ENCODE measurements around the gene EIF2A. TPM values are rescaled to one million over a fixed set of nuclear protein-coding genes. Genes with fewer than 3 reads are reported as not detected.

The EIF2A gene
- total RNA-seq, 1 experiment from 2014 or later, result 74.1 TPM

DNA sequence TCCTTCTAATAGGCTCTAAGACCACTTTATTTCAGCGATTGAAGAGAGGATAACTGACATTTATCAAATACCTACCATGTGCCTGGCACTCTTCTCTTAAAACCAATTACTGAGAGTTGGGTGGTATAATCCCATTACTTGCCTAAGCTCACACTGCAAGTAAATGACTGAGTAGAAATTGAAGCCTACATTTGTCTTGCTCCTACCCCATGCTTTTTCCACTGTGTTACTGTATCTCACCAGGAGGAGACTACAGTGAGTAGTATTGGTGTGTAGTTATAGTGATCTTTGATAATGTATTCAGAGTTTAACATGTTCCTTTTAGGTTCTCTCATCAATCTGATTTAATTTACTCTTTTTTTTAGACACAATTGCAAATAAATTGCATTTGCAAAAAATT lies 20.7 kb downstream of the EIF2A start:
- no peak overlapping the region for H3K23ac ChIP-seq (ENCODE audit: insufficient read length, low read depth, low read length)
- H3K27ac Mint-ChIP-seq, result no peak overlapping the region
- no peak overlapping the region for H2BK15ac ChIP-seq (ENCODE audit: low read depth, low read length)
- no peak overlapping the region for H3K56ac ChIP-seq (ENCODE audit: insufficient read length, low read depth, low read length)
- no peak for DNase-seq
- H3K79me1 ChIP-seq (ENCODE audit: insufficient read depth, low read depth, low read length, poor library complexity, severe bottlenecking), result no peaks in the 10 kb centered on the region
- H3K27me3 ChIP-seq (ENCODE audit: insufficient read depth, low read length), result no peaks in the 10 kb centered on the region
- H3K18ac ChIP-seq (ENCODE audit: insufficient read length, low read depth, low read length), result no peak overlapping the region
- H3K9me3 ChIP-seq (ENCODE audit: control insufficient read depth, low read depth, low read length), result no peaks in the 10 kb centered on the region
- H2BK20ac ChIP-seq (ENCODE audit: low read depth, low read length, poor library complexity, severe bottlenecking), result no peak overlapping the region
- no peaks in the 10 kb centered on the region for H3K27me3 Mint-ChIP-seq (ENCODE audit: low read depth)
- H2AFZ ChIP-seq (ENCODE audit: low read length), result no peak overlapping the region
- no peak overlapping the region for H4K8ac ChIP-seq (replicated peaks; ENCODE audit: insufficient read length, low read depth, low read length)
- H3K4ac ChIP-seq (ENCODE audit: low read depth, low read length), result no peak overlapping the region
- H3K9ac ChIP-seq (ENCODE audit: extremely low read depth, insufficient read length, low read length), result no peak overlapping the region
- H2BK12ac ChIP-seq (ENCODE audit: insufficient read length, low read depth, low read length), result no peak overlapping the region
- H3K4me2 ChIP-seq (ENCODE audit: insufficient read depth, insufficient read length, low read length), result no peak overlapping the region
- H3K27ac ChIP-seq (ENCODE audit: insufficient read length, low read depth, low read length), result no peak overlapping the region
- H3K4me3 Mint-ChIP-seq, result no peak overlapping the region
- H3K4me1 Mint-ChIP-seq, result no peaks in the 10 kb centered on the region
- H3K4me1 ChIP-seq (ENCODE audit: insufficient read depth, low read length), result no peaks in the 10 kb centered on the region
- no peak overlapping the region for H4K91ac ChIP-seq (ENCODE audit: insufficient read length, low read depth, low read length)
- H3K9me3 Mint-ChIP-seq, result no peaks in the 10 kb centered on the region
- TF ChIP-seq, protein P1, sequence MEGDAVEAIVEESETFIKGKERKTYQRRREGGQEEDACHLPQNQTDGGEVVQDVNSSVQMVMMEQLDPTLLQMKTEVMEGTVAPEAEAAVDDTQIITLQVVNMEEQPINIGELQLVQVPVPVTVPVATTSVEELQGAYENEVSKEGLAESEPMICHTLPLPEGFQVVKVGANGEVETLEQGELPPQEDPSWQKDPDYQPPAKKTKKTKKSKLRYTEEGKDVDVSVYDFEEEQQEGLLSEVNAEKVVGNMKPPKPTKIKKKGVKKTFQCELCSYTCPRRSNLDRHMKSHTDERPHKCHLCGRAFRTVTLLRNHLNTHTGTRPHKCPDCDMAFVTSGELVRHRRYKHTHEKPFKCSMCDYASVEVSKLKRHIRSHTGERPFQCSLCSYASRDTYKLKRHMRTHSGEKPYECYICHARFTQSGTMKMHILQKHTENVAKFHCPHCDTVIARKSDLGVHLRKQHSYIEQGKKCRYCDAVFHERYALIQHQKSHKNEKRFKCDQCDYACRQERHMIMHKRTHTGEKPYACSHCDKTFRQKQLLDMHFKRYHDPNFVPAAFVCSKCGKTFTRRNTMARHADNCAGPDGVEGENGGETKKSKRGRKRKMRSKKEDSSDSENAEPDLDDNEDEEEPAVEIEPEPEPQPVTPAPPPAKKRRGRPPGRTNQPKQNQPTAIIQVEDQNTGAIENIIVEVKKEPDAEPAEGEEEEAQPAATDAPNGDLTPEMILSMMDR (conservative IDR thresholded peaks at IDR 0.05), result no peak; the same call in 2 of the 3 replicates
- H2AK5ac ChIP-seq (ENCODE audit: insufficient read length, low read length), result no peak overlapping the region
- H2BK120ac ChIP-seq (ENCODE audit: low read depth, low read length, poor library complexity, severe bottlenecking), result no peak overlapping the region
- peaks cover 15 to 62% (median 42%) of the 10 kb centered on the region in 3 experiments; a peak in 6 of 7 replicates for H3K36me3 Mint-ChIP-seq (ENCODE audit: insufficient read depth in 1 of 3, low read depth in 3 of 3)
- H3K14ac ChIP-seq (ENCODE audit: insufficient read depth, low read length), result no peak overlapping the region
- H4K20me1 ChIP-seq (ENCODE audit: control insufficient read depth, insufficient read depth, insufficient read length), result no peaks in the 10 kb centered on the region
- H3K23me2 ChIP-seq (ENCODE audit: insufficient read length, low read depth, low read length, poor library complexity, severe bottlenecking), result no peaks in the 10 kb centered on the region
- H3K79me2 ChIP-seq (ENCODE audit: insufficient read depth, low read length), result no peaks in the 10 kb centered on the region
- H3T11ph ChIP-seq (ENCODE audit: low read length), result no peak overlapping the region
- no CpG with 5 or more reads among the region's 1 CpG for WGBS (ENCODE audit: extremely low coverage, insufficient read length, low lambda C conversion rate)
- H4K5ac ChIP-seq (ENCODE audit: insufficient read length, low read depth, low read length), result no peak overlapping the region
- no peak overlapping the region for H2BK5ac ChIP-seq (ENCODE audit: insufficient read length, low read length)

All from H9 (cell line).